Brain microvascular endothelial cell (primary cell): ENCODE measurements around the gene SLC22A14.

ENCODE experiments used
- DNase-seq: peaks from one replicate; pipeline ENCODE4 v3.0.0-alpha.2; 2020
- H3K27ac ChIP-seq: fragments of 250-450 bp; sonication (Bioruptor Pico); 2 replicates; pipeline ENCODE4 v1.5.1; 2020; ENCODE audit warnings: mild to moderate bottlenecking, moderate library complexity
- H3K27me3 ChIP-seq: fragments of 250-450 bp; sonication (Bioruptor Pico); replicated peaks from 2 replicates; pipeline ENCODE4 v1.5.1; 2020; ENCODE audit warnings: mild to moderate bottlenecking
- H3K36me3 ChIP-seq: fragments of 250-450 bp; sonication (Bioruptor Pico); replicated peaks from 2 replicates; pipeline ENCODE4 v1.5.1; 2020; ENCODE audit warnings: mild to moderate bottlenecking
- H3K4me3 ChIP-seq: 2 replicates; pipeline ENCODE4 v1.5.1; 2011; ENCODE audit warnings: low read depth, mild to moderate bottlenecking, control low read depth, low read length, moderate library complexity
- in situ Hi-C: cut with HindIII; loops from 2 replicates; pipeline ENCODE4 v1.10.0; 2017; ENCODE audit warnings: low sequenced_read_pairs, low pct_ligation_motif_present
- TF ChIP-seq, protein P1 (sequence below): IDR thresholded peaks from 2 replicates; pipeline ENCODE4 v1.5.1; 2011; ENCODE audit warnings: low read depth, mild to moderate bottlenecking, moderate library complexity, low read length, control low read depth, inconsistent platforms; ENCODE audit errors: missing control alignments

Gene SLC22A14

DNA sequence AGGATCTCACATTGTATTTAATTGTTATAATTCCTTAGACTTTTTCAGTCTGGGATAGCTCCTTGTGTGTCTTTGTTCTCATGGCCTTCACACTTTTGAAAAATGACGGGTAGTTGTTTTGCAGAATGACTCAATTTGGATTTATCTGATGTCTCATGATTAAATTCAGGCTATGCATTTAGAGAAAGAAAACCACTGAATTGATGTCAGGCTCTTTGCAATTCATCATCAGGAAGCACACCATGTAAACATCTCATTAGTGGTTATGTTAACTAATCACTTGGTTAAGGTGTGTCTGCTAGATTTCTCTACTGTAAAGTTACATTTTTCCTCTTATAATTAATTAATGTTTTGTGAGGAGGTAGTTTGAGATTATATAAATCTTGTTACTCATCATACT is 24.5 kb upstream of the SLC22A14 start:
- DNase-seq: no peak
- Histone ChIP-seq H3K27ac (no peak overlapping the region), H3K36me3 (peaks cover 33% of the 10 kb centered on the region), H3K27me3 (no peaks in the 10 kb centered on the region), H3K4me3 (no peak overlapping the region)
- in situ Hi-C loops: no loop called here
- TF ChIP-seq, protein P1, sequence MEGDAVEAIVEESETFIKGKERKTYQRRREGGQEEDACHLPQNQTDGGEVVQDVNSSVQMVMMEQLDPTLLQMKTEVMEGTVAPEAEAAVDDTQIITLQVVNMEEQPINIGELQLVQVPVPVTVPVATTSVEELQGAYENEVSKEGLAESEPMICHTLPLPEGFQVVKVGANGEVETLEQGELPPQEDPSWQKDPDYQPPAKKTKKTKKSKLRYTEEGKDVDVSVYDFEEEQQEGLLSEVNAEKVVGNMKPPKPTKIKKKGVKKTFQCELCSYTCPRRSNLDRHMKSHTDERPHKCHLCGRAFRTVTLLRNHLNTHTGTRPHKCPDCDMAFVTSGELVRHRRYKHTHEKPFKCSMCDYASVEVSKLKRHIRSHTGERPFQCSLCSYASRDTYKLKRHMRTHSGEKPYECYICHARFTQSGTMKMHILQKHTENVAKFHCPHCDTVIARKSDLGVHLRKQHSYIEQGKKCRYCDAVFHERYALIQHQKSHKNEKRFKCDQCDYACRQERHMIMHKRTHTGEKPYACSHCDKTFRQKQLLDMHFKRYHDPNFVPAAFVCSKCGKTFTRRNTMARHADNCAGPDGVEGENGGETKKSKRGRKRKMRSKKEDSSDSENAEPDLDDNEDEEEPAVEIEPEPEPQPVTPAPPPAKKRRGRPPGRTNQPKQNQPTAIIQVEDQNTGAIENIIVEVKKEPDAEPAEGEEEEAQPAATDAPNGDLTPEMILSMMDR: no peak

DNA sequence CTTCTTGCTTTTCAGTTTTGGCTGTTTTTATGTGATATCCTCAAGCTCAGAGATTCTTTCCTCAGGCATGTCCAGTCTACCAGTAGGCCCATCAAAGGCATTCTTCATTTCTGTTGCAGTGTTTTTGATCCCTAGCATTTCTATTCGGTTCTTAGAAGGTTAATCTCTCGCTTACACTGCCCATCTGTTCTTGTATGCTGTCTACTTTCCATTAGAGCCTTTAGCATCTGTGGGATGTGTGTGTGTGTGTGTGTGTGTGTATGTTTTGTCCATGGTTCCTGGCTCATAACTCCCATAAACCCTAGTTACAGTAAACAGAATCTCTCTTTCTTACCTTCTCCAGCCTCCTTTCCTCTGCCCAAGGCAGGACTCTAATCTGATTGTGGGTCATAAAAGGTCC is 21.6 kb upstream of the SLC22A14 start:
- TF ChIP-seq, protein P1: no peak
- no peak for DNase-seq
- no peaks in the 10 kb centered on the region for H3K27me3 ChIP-seq
- H3K27ac ChIP-seq: no peak overlapping the region
- H3K36me3 ChIP-seq: peaks cover 9% of the 10 kb centered on the region
- H3K4me3 ChIP-seq: no peak overlapping the region
- in situ Hi-C loops: no loop called here

- Histone ChIP-seq H3K4me3 (no peak overlapping the region), H3K36me3 (peaks cover 7% of the 10 kb centered on the region), H3K27me3 (no peaks in the 10 kb centered on the region), H3K27ac (no peak overlapping the region)
- TF ChIP-seq, protein P1: no peak
- in situ Hi-C loops: no loop called here
- DNase-seq: no peak
Measured at GRCh38 chr3:38264353-38264771, 17.7 kb upstream of the SLC22A14 start.

DNA sequence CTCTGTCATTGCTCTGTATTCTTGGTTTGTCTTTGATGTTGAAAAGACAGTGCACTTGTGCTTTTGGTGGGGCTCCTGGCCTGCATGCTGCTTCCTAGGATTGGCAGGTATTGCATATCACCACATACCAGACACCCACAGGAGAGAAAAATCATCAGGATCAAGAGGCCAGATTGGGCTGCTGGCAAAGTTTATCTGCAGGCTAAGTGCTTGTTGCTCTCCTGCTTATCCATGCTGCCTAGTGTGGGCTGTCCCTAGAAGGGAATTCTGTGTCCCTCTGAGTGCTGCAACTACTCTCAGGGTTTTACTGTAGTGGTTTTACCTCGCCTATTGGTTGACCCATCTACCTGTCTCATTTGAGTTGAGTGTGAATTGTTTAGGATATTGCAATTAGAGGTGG is 17.3 kb upstream of the SLC22A14 start:
- no peak overlapping the region for H3K27ac ChIP-seq
- TF ChIP-seq, protein P1: no peak
- H3K27me3 ChIP-seq: no peaks in the 10 kb centered on the region
- no peak overlapping the region for H3K4me3 ChIP-seq
- peaks cover 7% of the 10 kb centered on the region for H3K36me3 ChIP-seq
- in situ Hi-C loops: no loop called here
- no peak for DNase-seq

DNA sequence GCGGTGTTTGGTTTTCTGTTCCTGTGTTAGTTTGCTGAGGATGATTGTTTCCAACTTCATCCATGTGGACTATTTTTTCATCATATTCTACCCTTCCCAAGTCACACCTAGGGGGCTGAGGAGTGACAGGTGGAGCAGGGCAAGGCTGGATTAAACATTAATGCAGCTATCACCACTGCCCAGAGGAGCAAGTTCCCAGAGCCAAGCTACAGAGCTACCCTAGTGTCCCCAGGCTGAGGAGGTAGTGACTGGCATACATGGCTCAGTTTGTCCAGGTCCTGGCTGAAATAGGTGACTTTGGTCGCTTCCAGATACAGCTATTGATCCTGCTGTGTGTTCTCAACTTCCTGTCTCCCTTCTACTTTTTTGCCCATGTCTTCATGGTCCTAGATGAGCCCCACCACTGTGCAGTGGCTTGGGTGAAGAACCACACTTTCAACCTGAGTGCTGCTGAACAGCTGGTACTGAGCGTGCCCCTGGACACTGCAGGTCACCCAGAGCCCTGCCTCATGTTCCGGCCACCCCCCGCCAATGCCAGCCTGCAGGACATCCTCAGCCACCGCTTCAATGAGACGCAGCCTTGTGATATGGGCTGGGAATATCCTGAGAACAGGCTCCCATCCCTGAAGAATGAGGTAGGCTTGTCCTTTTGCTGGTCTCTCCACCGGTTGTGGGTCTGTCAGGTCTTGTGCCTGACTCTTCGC is 16.3 kb upstream of the SLC22A14 start, which contains the start of gene SLC22A13:
Gene SLC22A13, plus strand, starts transcription at position 209 of the 704 bp plus-strand sequence. Its CDS starts 49 bp downstream, at position 258.
- no peak within 1 kb of the TSS for H3K27ac ChIP-seq

More for the DNA sequence above, 16.3 kb upstream of the SLC22A14 start, which contains the start of gene SLC22A13:
- Histone ChIP-seq H3K27me3 (no peaks in the 10 kb centered on the region), H3K36me3 (peaks cover 2% of the 10 kb centered on the region), H3K4me3 (no peak within 1 kb of the TSS)
- no peak for DNase-seq
- in situ Hi-C loops: no loop called here
- TF ChIP-seq, protein P1: no peak
